ENCODE results near the gene NUP88.

The NUP88 gene

GRCh38 chr17:5405400-5405799 lies 14.1 kb downstream of the NUP88 start:
- no peaks in the 10 kb centered on the region for H3K9me3 Mint-ChIP-seq
- H3K4me3 Mint-ChIP-seq = no peak overlapping the region
- intact Hi-C loops (cut with micrococcal nuclease) = no loop called here
- H3K4me1 Mint-ChIP-seq (ENCODE audit: low read depth) = no peaks in the 10 kb centered on the region
- H3K27me3 Mint-ChIP-seq = no peaks in the 10 kb centered on the region
- peaks cover 10% of the 10 kb centered on the region for H3K36me3 Mint-ChIP-seq (ENCODE audit: low read depth)
- H3K27ac Mint-ChIP-seq = no peak overlapping the region

- H3K36me3 Mint-ChIP-seq (ENCODE audit: low read depth) = peaks cover 63% of the 10 kb centered on the region
- H3K9me3 Mint-ChIP-seq = no peaks in the 10 kb centered on the region
- no peaks in the 10 kb centered on the region for H3K4me1 Mint-ChIP-seq (ENCODE audit: low read depth)
- no peak overlapping the region for H3K27ac Mint-ChIP-seq
- no peaks in the 10 kb centered on the region for H3K27me3 Mint-ChIP-seq
- intact Hi-C loops (cut with micrococcal nuclease) = no loop called here
- H3K4me3 Mint-ChIP-seq = no peak overlapping the region
Measured at GRCh38 chr17:5399767-5400166, 19.7 kb downstream of the NUP88 start.

- no peaks in the 10 kb centered on the region for H3K27me3 Mint-ChIP-seq
- no peaks in the 10 kb centered on the region for H3K9me3 Mint-ChIP-seq
- H3K27ac Mint-ChIP-seq = no peak overlapping the region
- intact Hi-C loops (cut with micrococcal nuclease) = no loop called here
- H3K36me3 Mint-ChIP-seq (ENCODE audit: low read depth) = peaks cover 95% of the 10 kb centered on the region
- no peaks in the 10 kb centered on the region for H3K4me1 Mint-ChIP-seq (ENCODE audit: low read depth)
- no peak overlapping the region for H3K4me3 Mint-ChIP-seq
Measured at GRCh38 chr17:5396612-5397011, 22.9 kb downstream of the NUP88 start.

GRCh38 chr17:5391678-5392077 lies 27.8 kb downstream of the NUP88 start:
- no peaks in the 10 kb centered on the region for H3K9me3 Mint-ChIP-seq
- intact Hi-C loops (cut with micrococcal nuclease) = no loop called here
- H3K36me3 Mint-ChIP-seq (ENCODE audit: low read depth) = peaks cover 93% of the 10 kb centered on the region
- no peak overlapping the region for H3K27ac Mint-ChIP-seq
- no peaks in the 10 kb centered on the region for H3K27me3 Mint-ChIP-seq
- no peak overlapping the region for H3K4me3 Mint-ChIP-seq
- no peaks in the 10 kb centered on the region for H3K4me1 Mint-ChIP-seq (ENCODE audit: low read depth)

- Mint-ChIP-seq H3K36me3 (ENCODE audit: low read depth) (peaks cover 90% of the 10 kb centered on the region), H3K9me3 (no peaks in the 10 kb centered on the region)
Measured at GRCh38 chr17:5381542-5381941, 37.9 kb downstream of the NUP88 start.

GRCh38 chr17:5380491-5381135 lies 38.8 kb downstream of the NUP88 start:
- Mint-ChIP-seq H3K9me3 (no peaks in the 10 kb centered on the region), H3K27ac (no peak overlapping the region), H3K36me3 (ENCODE audit: low read depth) (peaks cover 95% of the 10 kb centered on the region), H3K27me3 (no peaks in the 10 kb centered on the region), H3K4me3 (no peak overlapping the region), H3K4me1 (ENCODE audit: low read depth) (no peaks in the 10 kb centered on the region)
- intact Hi-C loops (cut with micrococcal nuclease) = no loop called here

More at GRCh38 chr17:5381542-5381941, 37.9 kb downstream of the NUP88 start:
- H3K27me3 Mint-ChIP-seq = no peaks in the 10 kb centered on the region
- intact Hi-C loops (cut with micrococcal nuclease) = no loop called here
- H3K4me1 Mint-ChIP-seq (ENCODE audit: low read depth) = no peaks in the 10 kb centered on the region
- H3K27ac Mint-ChIP-seq = no peak overlapping the region
- no peak overlapping the region for H3K4me3 Mint-ChIP-seq

GRCh38 chr17:5379351-5380107 lies 39.9 kb downstream of the NUP88 start:
- no peaks in the 10 kb centered on the region for H3K27me3 Mint-ChIP-seq
- no peaks in the 10 kb centered on the region for H3K4me1 Mint-ChIP-seq (ENCODE audit: low read depth)
- no peak overlapping the region for H3K4me3 Mint-ChIP-seq
- H3K36me3 Mint-ChIP-seq (ENCODE audit: low read depth) = peaks cover 97% of the 10 kb centered on the region
- intact Hi-C loops (cut with micrococcal nuclease) = no loop called here
- no peaks in the 10 kb centered on the region for H3K9me3 Mint-ChIP-seq
- no peak overlapping the region for H3K27ac Mint-ChIP-seq

- no peak overlapping the region for H3K4me3 Mint-ChIP-seq
- H3K27ac Mint-ChIP-seq = no peak overlapping the region
- no peaks in the 10 kb centered on the region for H3K27me3 Mint-ChIP-seq
- intact Hi-C loops (cut with micrococcal nuclease) = no loop called here
- no peaks in the 10 kb centered on the region for H3K9me3 Mint-ChIP-seq
- no peaks in the 10 kb centered on the region for H3K4me1 Mint-ChIP-seq (ENCODE audit: low read depth)
- H3K36me3 Mint-ChIP-seq (ENCODE audit: low read depth) = peaks cover 98% of the 10 kb centered on the region
Measured at GRCh38 chr17:5378566-5379207, 40.8 kb downstream of the NUP88 start.

- Mint-ChIP-seq H3K4me1 (ENCODE audit: low read depth) (no peaks in the 10 kb centered on the region), H3K27me3 (no peaks in the 10 kb centered on the region), H3K27ac (no peak overlapping the region), H3K4me3 (no peak overlapping the region), H3K9me3 (no peaks in the 10 kb centered on the region), H3K36me3 (ENCODE audit: low read depth) (peaks cover 98% of the 10 kb centered on the region)
- intact Hi-C loops (cut with micrococcal nuclease) = no loop called here
Measured at GRCh38 chr17:5373112-5373511, 46.4 kb downstream of the NUP88 start.

GRCh38 chr17:5370411-5370810 lies 49.1 kb downstream of the NUP88 start:
- Mint-ChIP-seq H3K36me3 (ENCODE audit: low read depth) (peaks cover 96% of the 10 kb centered on the region), H3K27me3 (no peaks in the 10 kb centered on the region), H3K9me3 (no peaks in the 10 kb centered on the region), H3K27ac (no peak overlapping the region), H3K4me1 (ENCODE audit: low read depth) (no peaks in the 10 kb centered on the region), H3K4me3 (no peak overlapping the region)
- intact Hi-C loops (cut with micrococcal nuclease) = no loop called here

GRCh38 chr17:5365831-5366230 lies 53.6 kb downstream of the NUP88 start:
- Mint-ChIP-seq H3K27ac (no peak overlapping the region), H3K4me3 (no peak overlapping the region), H3K9me3 (no peaks in the 10 kb centered on the region), H3K4me1 (ENCODE audit: low read depth) (no peaks in the 10 kb centered on the region), H3K27me3 (no peaks in the 10 kb centered on the region), H3K36me3 (ENCODE audit: low read depth) (peaks cover 96% of the 10 kb centered on the region)
- intact Hi-C loops (cut with micrococcal nuclease) = no loop called here

- Mint-ChIP-seq H3K9me3 (no peaks in the 10 kb centered on the region), H3K27ac (no peak overlapping the region), H3K4me3 (no peak overlapping the region), H3K36me3 (ENCODE audit: low read depth) (peaks cover 95% of the 10 kb centered on the region), H3K4me1 (ENCODE audit: low read depth) (no peaks in the 10 kb centered on the region), H3K27me3 (no peaks in the 10 kb centered on the region)
- intact Hi-C loops (cut with micrococcal nuclease) = no loop called here
Measured at GRCh38 chr17:5364696-5365095, 54.8 kb downstream of the NUP88 start.

GRCh38 chr17:5364156-5364555 lies 55.3 kb downstream of the NUP88 start:
- intact Hi-C loops (cut with micrococcal nuclease) = no loop called here
- no peaks in the 10 kb centered on the region for H3K4me1 Mint-ChIP-seq (ENCODE audit: low read depth)
- H3K4me3 Mint-ChIP-seq = no peak overlapping the region
- H3K9me3 Mint-ChIP-seq = no peaks in the 10 kb centered on the region
- H3K36me3 Mint-ChIP-seq (ENCODE audit: low read depth) = peaks cover 93% of the 10 kb centered on the region
- H3K27ac Mint-ChIP-seq = no peak overlapping the region
- no peaks in the 10 kb centered on the region for H3K27me3 Mint-ChIP-seq

- intact Hi-C loops (cut with micrococcal nuclease) = no loop called here
- no peak overlapping the region for H3K4me3 Mint-ChIP-seq
- no peaks in the 10 kb centered on the region for H3K27me3 Mint-ChIP-seq
- H3K9me3 Mint-ChIP-seq = no peaks in the 10 kb centered on the region
- no peak overlapping the region for H3K27ac Mint-ChIP-seq
- peaks cover 93% of the 10 kb centered on the region for H3K36me3 Mint-ChIP-seq (ENCODE audit: low read depth)
- no peaks in the 10 kb centered on the region for H3K4me1 Mint-ChIP-seq (ENCODE audit: low read depth)
Measured at GRCh38 chr17:5362162-5362811, 57.2 kb downstream of the NUP88 start.

All from dendritic cell treated with granulocyte-macrophage colony-stimulating factor and Interleukin-4, amounts not matched to agents 40 ng/mL and 50 ng/mL, for 4 days (primary cell).